SU-DHL-6 (cell line): Measurements from ENCODE around the gene MOV10L1.

Source experiments
- H2AFZ ChIP-seq: fragments of 200-600 bp; sonication (generic); 2 replicates; pipeline ENCODE4 v1.6.1; 2014; ENCODE audit warnings: low read depth, mild to moderate bottlenecking, moderate library complexity, mixed read lengths, antibody characterized with exemption, low read length; ENCODE audit not compliant: severe bottlenecking
- H3F3A ChIP-seq: fragments of 200-600 bp; shearing (Covaris generic); 2 replicates; pipeline ENCODE4 v1.6.0; 2016; ENCODE audit warnings: antibody characterized with exemption, mild to moderate bottlenecking; ENCODE audit not compliant: insufficient read depth
- H3K27ac ChIP-seq: fragments of 200-600 bp; sonication (generic); 2 replicates; pipeline ENCODE4 v1.5.1; 2016; ENCODE audit warnings: low read depth, mild to moderate bottlenecking, low read length, moderate library complexity, mixed read lengths
- H3K27me3 ChIP-seq: fragments of 200-600 bp; sonication (generic), shearing (Covaris generic); 2 replicates; pipeline ENCODE4 v1.6.0; 2014; ENCODE audit warnings: mild to moderate bottlenecking, low read length
- H3K36me3 ChIP-seq: fragments of 200-600 bp; sonication (generic); 2 replicates; pipeline ENCODE4 v1.6.1; 2014; ENCODE audit warnings: mild to moderate bottlenecking, low read length, mixed read lengths
- H3K4me2 ChIP-seq: fragments of 300-600, 200-600 bp; shearing (Covaris generic), sonication (generic); 2 replicates; pipeline ENCODE4 v1.6.0; 2014; ENCODE audit warnings: low read length, low read depth, mild to moderate bottlenecking; ENCODE audit not compliant: poor library complexity, severe bottlenecking
- H3K4me3 ChIP-seq: fragments of 200-600 bp; sonication (generic); 2 replicates; pipeline ENCODE4 v1.5.1; 2014; ENCODE audit warnings: antibody characterized with exemption, low read length, mild to moderate bottlenecking, mixed read lengths; ENCODE audit not compliant: insufficient read depth, poor library complexity, severe bottlenecking
- H3K79me2 ChIP-seq: fragments of 200-600 bp; sonication (generic); 2 replicates; pipeline ENCODE4 v1.6.1; 2014; ENCODE audit warnings: mild to moderate bottlenecking, low read length, moderate library complexity; ENCODE audit not compliant: insufficient read depth
- H3K9ac ChIP-seq: fragments of 200-600 bp; sonication (generic); 2 replicates; pipeline ENCODE4 v1.7.0; 2014; ENCODE audit warnings: mild to moderate bottlenecking, low read length
- H3K9me2 ChIP-seq: fragments of 200-600 bp; sonication (generic); replicated peaks from 2 replicates; pipeline ENCODE4 v1.6.1; 2014; ENCODE audit warnings: low read length; ENCODE audit not compliant: insufficient read depth
- H3K9me3 ChIP-seq: fragments of 200-600 bp; sonication (generic); 2 replicates; pipeline ENCODE4 v1.6.1; 2014; ENCODE audit warnings: low read length, mixed read lengths; ENCODE audit not compliant: insufficient read depth
- H4K20me1 ChIP-seq: fragments of 200-600 bp; sonication (generic); 2 replicates; pipeline ENCODE4 v1.6.1; 2014; ENCODE audit warnings: low read depth, mild to moderate bottlenecking, antibody characterized with exemption, low read length, moderate library complexity, mixed read lengths
- EZH2phosphoT487 ChIP-seq: fragments of 200-600 bp; sonication (generic), shearing (Covaris generic); conservative IDR thresholded peaks from 2 replicates; pipeline ENCODE4 v1.6.1; 2018; ENCODE audit warnings: mild to moderate bottlenecking, antibody characterized with exemption, low read length, moderate library complexity, mixed read lengths
- TF ChIP-seq, protein P1 (sequence below): fragments of 200-600 bp; sonication (generic); IDR thresholded peaks from one replicate; pipeline ENCODE4 v1.5.1; 2017; ENCODE audit warnings: antibody characterized with exemption, mild to moderate bottlenecking, low read length, moderate library complexity; ENCODE audit not compliant: insufficient read depth, poor library complexity, severe bottlenecking

MOV10L1 gene

DNA sequence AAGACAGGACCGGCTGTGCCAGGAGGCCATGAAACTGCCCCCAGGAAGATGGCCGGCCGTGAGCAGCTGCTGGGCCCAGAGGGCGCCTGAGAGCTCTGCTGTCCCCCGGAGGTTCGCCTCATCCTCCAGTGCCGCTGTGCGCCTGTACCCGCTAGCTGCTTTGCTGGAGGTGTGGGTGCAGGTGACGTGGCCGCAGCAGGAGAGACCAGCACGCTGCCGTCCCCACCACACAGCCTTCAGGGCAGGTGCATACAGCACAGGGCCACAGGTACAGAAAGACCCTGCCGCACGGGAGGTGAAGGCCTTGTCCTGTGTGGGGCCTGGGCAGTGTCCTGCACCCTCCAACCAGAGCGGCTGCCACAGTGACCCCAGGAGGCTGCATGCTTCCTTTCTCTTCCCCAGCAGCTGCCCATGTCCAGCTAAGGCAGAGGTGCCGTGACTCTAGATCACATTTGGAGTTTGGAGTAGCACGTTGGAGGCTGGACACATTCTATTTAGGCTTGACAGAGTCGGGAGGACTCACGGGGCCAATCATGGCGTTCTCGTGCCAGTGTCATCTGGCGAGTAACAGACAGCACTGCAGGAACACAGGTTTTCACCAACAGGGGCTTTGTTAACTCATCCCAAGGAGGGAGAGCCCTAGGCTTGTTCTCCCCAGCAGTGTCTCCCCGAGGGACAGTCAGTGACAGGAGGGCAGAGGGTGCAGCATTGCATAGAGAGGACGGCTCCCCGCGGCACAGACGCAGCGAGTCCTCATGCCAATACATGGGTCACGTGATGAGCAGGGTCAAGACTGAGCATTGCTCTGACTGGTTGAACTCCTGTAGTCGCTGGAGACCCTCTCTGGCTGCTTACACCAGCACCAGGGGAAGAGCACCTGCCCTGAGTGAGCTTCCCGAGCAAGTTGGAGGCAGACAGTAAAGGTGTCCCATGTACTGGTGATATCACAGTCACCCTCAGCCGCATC, 62.0 kb downstream of the MOV10L1 start:
- Histone ChIP-seq H3K4me3 (no peak overlapping the region), H3K9me2 (no peaks in the 10 kb centered on the region), H3K9me3 (no peaks in the 10 kb centered on the region), H3K27me3 (no peaks in the 10 kb centered on the region), H3K9ac (no peak overlapping the region), H3F3A (no peaks in the 10 kb centered on the region), H2AFZ (no peak overlapping the region), H3K4me2 (no peak overlapping the region), H3K36me3 (no peaks in the 10 kb centered on the region), H3K79me2 (no peaks in the 10 kb centered on the region), H3K27ac (no peak overlapping the region), H4K20me1 (no peaks in the 10 kb centered on the region)
- no peak for TF ChIP-seq EZH2phosphoT487
- TF ChIP-seq, protein P1, sequence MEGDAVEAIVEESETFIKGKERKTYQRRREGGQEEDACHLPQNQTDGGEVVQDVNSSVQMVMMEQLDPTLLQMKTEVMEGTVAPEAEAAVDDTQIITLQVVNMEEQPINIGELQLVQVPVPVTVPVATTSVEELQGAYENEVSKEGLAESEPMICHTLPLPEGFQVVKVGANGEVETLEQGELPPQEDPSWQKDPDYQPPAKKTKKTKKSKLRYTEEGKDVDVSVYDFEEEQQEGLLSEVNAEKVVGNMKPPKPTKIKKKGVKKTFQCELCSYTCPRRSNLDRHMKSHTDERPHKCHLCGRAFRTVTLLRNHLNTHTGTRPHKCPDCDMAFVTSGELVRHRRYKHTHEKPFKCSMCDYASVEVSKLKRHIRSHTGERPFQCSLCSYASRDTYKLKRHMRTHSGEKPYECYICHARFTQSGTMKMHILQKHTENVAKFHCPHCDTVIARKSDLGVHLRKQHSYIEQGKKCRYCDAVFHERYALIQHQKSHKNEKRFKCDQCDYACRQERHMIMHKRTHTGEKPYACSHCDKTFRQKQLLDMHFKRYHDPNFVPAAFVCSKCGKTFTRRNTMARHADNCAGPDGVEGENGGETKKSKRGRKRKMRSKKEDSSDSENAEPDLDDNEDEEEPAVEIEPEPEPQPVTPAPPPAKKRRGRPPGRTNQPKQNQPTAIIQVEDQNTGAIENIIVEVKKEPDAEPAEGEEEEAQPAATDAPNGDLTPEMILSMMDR: no peak

DNA sequence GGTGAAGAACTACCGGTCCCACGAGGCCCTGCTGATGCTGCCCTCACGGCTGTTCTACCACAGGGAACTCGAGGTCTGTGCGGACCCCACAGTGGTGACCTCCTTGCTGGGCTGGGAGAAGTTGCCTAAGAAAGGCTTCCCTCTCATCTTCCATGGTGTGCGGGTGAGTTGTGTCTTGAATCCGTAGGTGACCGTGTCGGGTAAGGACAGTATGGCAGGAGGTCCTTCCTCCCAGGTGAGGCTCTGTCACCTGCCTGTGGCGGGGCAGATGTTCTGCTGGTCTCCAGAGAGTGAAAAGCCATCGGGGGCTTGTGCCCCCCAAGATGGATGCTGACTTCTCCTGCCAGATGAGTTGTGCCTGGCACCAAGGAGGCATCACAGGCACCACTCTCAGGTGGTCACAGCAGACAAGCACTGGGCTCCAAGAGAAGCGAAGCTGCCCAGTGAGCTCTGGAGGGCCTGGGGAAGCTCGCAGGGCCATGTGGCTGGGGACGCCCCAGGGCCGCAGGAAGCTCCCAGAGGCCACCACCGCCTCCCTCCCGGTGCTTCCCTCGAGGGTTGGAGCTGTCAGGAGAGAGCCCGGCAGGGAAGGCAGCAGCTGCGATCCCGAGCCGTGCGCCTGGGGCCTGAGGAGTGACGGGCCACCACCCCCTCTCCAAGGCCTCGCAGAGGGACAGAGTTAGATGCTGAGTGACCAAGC, 63.4 kb downstream of the MOV10L1 start:
- Histone ChIP-seq H2AFZ (no peak overlapping the region), H3K27ac (no peak overlapping the region), H3F3A (no peaks in the 10 kb centered on the region), H4K20me1 (no peaks in the 10 kb centered on the region), H3K79me2 (no peaks in the 10 kb centered on the region), H3K9me2 (no peaks in the 10 kb centered on the region), H3K9ac (no peak overlapping the region), H3K4me3 (no peak overlapping the region), H3K27me3 (no peaks in the 10 kb centered on the region), H3K36me3 (no peaks in the 10 kb centered on the region), H3K9me3 (no peaks in the 10 kb centered on the region), H3K4me2 (no peak overlapping the region)
- TF ChIP-seq EZH2phosphoT487: no peak
- TF ChIP-seq, protein P1: no peak

DNA sequence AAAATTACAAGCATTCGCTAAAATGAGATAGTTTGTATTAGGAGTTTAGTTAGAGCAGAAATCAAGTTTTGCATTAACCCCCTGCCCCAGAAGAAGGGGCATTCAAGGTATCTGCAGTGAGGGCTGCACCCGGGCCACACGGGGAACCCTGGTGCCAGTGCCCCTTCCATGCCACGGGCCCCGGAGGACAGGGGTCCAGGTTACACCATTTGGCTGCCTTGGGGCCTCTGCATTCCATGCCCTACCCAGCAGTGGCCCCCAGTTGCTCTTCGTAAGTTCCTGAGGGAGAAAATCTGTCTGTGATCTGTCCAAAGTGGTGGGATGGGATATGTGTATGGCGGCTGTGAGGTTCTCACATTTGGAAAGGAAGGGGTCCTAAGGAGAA, 63.9 kb downstream of the MOV10L1 start:
- no peaks in the 10 kb centered on the region for H3F3A ChIP-seq
- no peak overlapping the region for H2AFZ ChIP-seq
- no peak for TF ChIP-seq EZH2phosphoT487
- TF ChIP-seq, protein P1: no peak
- no peaks in the 10 kb centered on the region for H4K20me1 ChIP-seq
- no peaks in the 10 kb centered on the region for H3K36me3 ChIP-seq
- no peak overlapping the region for H3K9ac ChIP-seq
- H3K27me3 ChIP-seq: no peaks in the 10 kb centered on the region
- H3K4me2 ChIP-seq: no peak overlapping the region
- no peak overlapping the region for H3K4me3 ChIP-seq
- no peaks in the 10 kb centered on the region for H3K9me2 ChIP-seq
- no peaks in the 10 kb centered on the region for H3K79me2 ChIP-seq
- no peaks in the 10 kb centered on the region for H3K9me3 ChIP-seq
- H3K27ac ChIP-seq: no peak overlapping the region
